Cerebellar nuclear complex (tissue), 1 donor: ENCODE data around the gene OS9.

Source experiments
- DNase-seq, 2 experiments: peaks; one replicate each; lab custom pipeline; 2025; lab: John Stamatoyannopoulos, UW

OS9 gene

DNA sequence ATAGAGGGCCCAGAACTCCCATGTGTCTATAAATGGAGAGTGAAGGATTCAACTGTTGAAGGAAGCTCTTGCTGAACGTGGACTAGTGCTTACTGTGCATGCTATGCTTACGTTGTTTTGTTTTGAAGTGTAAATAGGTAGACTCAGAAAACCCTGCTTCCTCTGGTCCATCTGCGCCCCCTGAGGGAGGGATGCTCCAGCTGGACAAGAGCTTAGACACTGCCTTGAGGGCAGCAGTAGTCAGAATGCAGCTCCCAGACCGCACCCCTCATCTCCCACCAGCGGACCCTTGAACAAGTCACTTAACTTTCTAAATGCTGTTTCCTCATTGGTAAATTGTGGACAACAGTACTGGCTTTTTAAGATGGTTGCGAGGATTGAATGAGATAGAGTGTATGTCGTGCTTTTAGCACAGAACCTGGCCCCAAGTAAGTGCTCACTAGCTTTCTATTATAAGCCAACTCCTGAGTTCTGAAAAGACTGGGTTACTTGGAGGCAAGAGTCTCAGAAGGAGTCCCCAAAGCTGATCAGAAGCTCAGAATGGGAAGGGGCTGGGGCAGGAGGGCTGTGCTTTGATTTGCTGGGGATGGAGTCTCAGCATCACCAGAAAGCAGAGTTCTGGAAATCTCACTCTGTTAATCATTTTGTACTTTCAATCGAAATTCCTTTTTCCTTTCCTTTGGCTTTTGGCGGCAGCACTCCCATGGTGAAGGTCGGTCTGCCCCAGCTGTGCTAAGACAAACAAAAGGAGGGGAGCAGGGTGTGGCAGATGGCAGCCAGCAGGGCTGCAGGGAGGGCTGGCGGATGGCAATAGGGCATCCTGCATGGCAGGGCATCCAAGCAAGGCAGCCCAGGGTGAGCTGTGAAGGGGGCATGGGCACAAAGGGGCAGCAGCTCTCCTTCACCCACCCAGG is 29.0 kb downstream of the OS9 start:
- DNase-seq = no peak

DNA sequence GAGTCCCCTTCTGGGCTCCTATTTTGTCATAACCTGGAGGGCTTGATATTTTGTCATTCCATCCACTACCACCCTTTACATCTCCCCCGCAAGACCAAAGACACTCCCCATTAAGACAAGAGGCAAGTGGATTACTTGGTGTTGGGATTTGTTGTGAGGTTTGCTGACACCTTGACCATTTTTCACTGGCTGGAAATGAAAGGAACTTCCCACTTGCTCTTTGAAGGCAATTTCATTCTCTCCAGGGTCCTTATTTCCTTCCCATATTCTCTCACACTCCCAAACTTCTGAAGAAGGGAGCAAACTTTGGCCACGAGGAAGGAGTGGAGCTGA is 29.7 kb downstream of the OS9 start:
- DNase-seq = no peak

DNA sequence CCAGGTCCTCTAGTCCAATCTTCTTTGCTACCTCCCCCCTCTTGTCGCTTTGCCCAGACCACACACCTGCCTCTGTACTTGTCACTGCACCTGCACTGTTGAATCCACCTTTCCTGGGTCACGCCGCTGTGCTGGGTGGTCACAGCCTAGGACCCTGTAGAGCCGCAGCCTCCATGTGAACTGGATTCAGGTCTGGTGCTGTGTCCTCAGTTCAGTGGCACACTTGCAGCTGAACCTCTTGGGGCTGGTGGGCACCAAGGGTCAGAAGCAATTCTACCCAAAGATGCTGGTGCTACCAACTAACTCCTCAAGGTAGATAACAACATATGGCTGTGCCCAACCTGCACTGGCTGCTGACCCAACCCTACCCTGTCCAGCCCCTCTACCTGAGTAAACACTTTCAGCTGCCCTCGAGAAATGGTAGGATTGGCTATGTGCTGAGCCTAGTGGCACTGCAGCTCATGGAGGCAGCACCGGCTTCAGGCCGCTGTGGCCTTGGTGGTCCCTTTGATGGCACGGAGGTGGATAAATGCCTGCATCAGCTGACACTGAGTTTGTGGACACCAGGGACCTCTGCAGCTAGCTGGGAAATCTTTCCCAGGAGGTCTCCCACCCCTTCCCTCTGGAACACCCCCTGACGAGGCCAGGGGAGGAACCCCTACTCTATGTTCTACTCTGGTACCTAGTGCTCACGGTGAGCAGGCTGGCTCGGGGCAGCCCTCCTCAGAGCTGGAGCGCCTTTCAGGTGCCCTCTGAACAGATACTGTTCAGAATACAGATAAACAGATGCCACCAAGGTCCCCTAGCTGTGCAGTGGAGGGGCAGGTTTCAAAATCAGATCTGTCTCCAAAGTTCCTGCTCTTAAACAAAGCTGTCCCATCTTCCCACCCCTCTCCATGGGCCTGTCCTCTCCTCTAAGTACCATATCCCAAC is 30.3 kb downstream of the OS9 start:
- no peak for DNase-seq

DNA sequence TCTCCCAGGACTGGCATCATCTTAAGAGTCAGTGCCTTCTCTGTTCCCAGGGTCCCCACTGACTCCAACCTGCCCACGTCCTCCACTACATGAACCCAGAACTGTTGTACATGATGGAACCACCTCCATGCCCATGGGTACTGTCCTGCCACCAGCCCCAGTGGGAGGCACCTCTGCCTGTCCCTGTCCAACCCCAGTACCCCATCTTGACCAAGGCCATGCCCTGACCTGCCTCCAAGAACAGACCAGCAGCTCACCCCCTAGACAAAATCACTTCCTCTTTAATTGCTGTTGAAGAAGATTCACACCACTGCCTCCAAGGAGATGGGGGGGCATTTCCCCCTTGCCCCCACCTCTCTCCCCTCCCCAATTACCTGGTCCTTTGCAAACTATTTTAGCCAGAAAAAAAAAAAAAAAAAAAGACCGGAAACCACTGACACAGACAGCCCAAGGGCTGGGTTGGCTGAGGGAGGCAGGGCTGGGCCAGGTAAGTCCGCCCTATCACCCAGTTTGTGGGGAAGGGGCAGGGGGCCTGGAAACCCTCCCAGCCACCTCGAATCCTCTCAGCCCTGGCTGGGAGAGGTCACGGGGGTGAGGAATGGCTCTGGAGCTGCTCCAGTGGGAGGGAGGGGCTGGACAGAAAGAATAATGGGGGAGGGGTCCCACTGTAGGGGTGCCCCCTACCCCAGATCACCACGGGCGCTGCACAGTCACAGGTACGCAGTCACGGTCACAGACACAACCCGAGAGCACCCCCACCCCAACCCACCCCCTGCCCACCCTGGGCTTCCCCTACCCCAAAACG is 31.2 kb downstream of the OS9 start:
- no peak for DNase-seq

DNA sequence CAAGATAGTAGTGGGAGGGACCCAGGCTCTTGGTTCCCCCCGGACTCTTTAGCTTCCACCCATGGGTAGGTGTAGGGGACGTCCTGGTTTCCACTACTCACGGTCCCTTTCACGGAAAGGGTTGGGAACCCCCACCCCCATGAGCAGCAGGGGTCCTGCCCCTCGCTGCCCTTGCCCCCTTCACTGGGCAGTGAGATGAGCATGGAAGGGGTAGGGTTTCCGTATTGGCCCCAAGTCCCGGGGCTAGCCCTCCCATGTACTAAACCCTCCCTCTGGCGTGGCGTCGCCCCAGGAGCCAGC is 31.9 kb downstream of the OS9 start:
- no peak for DNase-seq

DNA sequence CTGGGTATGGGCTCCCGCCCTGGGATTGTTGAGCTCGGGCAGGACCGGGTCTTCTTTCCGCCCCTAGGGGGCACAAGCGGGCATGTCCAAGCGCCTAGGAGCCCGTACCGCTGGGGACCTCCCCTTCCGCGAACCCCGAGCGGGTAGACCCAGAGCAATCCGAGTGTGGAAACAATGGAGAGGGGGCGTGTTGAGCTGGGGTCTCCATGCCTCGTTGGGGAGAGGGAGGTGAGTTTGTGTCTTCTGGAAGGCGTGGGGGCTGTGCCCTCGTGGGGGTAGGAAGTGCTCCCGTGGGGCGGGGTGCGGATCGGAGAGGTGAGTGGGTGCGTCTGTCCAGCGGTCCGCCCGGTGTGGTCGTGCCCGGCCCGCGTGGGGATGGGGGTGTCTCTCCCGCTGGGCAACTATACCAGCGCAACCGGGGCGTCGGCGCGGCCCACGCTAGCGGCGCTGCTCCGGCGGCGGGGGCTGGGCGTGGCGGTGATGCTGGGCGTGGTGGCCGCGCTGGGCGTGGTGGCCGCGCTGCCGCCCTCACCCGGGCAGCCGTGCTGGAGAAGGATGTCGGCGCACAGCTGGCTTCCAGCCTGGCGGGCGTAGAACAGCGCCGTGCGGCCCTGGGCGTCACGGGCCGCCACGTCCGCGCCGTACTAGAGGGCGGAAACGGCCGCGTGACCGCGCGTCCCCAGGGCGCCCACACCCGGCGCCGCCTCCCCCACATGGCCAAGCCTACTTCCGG is 32.4 kb downstream of the OS9 start:
- no peak for DNase-seq

DNA sequence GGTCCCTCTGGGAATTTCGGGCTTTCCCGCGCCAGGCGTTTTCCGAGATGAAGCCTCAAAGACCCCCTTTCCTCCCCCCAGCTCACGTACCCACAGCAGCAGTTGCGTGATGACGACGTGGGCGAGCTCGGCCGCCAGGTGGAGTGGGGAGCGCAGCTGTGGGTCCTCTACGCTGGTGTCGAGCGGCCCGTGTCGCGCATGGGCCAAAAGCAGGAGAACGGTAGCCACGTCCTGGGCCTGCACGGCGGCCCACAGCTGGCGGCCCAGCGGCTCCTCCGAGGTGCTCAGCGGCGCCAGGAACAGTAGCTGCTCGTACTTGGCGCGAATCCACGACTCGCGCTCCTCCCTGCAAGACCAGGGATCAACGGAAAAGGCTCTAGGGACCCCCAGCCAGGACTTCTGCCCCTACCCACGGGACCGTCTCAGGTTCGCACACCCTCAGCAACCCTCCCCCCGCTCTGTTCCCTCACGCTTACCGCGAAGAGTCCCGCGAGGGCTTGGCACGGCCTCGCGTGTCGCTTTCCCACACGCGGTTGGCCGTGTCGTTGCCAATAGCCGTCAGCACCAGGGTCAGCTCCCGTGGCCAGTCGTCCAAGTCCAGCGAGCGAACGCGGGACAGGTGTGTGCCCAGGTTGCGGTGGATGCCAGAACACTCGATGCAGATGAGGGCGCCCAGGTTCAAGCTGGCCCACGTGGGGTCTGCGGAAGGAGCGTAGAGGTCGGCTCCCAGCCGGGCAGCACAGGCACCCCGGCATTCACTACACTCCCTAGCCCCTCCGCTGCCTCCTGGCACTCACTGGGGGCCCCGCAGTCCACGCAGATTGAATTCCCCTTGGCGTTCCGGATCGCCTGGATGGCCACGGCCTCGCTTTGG is 33.2 kb downstream of the OS9 start:
- no peak for DNase-seq

DNA sequence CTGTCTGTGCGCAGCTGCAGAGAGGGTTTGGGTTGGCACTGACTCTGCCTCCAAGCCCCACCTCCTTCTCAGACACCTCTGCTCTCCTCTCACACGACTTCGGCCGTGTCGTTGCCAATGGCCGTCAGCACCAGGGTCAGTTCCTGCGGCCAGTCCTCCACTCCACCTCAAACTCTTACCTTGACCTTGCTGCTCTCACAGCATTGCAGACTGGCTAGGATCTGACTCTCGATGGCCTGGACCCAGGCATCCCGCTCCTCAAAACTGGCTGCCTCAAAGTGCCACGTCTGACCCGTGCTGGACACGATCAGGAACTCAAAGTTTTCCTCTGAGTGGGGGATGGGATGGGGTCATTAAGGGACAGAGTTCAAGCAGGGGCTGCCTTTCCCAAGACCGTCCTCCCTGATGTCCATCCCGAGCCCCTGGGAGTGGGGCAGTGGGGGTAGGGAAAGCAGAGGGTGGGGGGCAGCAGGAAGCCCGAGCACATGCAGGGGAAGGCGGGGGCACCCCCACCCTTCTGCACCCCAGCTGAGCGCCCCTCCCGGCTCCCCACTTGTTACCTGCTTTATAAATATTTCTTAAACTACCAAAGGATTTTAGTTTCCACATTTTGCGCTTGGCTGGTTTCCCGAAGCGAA is 33.9 kb downstream of the OS9 start:
- DNase-seq = no peak

DNA sequence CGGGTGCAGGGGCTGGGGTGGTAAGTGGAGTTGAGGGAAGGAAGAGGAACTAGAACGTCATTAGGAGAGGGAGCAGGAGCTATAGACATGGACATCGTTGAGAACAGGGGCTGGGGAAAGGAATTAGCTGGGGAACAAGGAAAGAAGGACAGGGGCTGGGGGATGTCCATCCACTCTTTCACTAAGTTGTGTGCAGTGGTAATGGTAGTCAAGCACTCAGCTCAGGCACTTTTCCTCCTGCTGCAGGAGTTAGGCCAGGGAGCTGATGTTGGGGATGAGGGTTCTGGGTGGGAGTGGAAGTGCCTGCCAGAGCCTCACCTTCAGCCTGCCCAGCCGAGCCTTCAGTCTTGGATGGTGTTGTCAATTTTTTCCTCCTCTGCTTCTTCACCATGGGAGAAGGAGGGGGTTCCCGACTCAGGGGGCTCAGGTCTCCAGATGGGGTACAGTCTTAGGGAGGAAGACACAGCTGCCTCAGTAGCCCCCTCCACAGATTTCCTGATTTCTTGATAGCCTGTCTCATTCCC is 35.5 kb downstream of the OS9 start:
- no peak for DNase-seq

DNA sequence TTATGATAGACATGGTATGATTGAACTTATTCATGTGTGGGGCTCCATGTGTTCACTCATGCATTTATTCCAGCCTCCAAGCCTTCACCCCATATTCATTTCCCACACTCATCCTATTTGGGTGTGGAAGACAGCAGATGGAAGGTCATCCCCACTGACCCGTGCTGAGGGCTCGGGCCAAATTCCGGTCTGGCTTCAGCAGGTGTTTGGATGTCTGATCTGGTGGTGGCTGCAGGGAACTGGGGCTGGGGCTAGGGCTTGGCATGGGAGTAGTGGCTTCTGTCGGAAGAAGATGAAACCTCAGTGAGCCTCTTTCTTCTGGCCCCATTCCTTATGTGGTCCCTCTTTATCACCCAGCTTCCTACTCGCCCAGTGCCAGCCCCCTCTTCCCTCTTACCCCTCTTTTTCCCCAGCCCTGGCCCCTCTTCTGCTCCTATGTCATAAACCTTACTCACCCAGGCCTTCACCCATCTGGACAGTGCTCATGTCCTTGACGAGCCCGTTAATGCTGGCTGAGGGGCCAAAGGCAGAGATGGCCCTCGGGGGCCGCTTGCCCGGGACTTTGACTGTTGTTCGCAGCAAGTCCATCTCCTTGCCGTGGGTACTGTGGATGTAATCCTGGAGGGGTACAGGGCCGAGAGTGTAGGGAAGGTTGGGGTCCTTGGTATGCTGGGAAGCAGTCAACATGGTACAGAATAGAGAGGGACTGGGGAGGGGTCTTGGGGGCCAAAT is 36.6 kb downstream of the OS9 start:
- no peak for DNase-seq

DNA sequence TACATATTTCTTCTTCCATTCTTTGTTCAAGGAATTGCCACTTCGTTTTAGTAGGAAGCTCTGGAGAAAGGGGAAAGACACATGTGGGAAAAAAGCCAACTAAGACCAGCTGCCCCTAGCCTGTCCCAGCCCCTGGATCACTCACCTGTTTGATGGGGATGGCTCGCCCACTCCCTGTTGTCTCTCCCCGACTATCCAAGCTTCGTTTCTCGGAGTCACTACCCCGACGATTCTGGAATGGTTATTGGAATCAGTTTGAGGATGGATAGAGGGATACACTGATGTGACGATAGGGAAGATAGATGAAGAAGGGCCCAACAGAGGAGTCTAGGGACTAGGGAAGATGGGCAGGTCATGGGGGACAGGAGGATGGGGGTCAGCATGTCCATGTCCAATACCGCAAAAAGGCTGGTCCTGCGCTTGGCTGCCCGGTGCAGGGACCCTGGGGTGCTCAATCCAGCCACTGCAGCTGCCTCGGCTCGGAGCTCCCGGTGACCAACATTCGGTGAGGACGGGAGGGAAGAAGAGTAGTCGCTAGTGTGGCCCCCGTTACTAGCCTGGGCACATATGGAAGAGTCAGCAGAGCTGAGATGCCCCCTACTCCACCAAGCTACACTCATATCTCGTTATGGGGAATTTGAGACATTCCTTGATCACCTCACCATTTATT is 37.6 kb downstream of the OS9 start:
- DNase-seq = no peak

DNA sequence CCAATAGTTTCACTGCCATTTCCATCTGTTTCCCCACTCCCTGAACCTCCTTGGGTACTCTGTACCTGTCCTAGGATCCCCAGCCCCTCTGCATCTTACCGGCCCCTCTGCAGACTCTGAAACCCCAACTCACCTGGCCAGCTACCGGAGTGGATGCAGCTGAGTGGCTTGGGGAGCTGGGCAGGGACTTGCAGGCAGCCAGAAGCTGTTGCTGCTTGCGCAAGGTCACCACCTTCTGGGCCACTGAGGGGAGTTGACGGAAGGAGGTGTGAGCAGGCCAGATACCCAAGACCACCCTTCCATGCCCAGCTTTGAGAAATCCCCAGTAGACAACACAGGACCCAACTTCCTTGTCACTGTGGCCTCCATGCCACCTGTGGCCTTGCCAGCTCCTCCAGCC is 38.3 kb downstream of the OS9 start:
- DNase-seq = no peak

DNA sequence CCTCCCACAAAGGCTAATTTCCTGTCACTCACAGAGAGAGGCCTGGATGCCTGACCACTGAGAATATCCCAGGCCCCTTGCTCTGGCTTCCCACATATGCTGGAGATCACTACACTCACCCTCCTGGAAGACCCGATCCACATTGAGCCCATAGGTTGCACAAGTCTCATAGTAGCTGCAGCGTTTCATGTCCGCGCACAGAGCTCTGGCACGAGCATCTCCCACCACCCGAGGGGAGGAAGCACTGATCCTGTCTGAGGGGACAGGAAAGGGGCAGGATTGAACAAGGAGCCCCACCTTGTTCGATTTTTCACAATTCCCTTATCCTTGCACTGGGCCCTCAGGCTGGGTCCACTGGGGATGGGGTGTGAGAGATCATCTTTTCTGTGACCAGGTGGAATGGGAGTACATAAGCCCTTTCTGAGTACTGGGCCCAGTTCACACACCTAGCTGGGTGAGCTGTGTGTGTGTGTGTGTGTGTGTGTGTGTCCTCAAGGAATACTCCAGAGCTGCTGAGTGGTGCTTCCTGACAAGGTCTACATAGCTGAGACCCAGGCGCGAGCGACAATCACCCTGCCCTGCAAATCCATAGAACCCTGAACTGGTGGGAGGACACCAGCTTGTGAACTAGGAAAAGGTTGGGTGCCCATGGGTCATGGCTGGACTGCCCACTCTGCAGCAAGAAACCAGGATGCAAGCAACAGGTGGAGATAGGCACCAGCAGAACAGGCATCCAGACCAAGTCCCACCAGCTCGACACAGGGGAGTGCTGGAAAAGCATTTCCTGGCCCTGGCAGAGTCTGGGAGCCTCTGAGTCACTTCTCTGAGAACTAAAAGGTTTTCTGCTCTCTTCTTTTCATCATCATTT is 39.0 kb downstream of the OS9 start:
- no peak for DNase-seq

DNA sequence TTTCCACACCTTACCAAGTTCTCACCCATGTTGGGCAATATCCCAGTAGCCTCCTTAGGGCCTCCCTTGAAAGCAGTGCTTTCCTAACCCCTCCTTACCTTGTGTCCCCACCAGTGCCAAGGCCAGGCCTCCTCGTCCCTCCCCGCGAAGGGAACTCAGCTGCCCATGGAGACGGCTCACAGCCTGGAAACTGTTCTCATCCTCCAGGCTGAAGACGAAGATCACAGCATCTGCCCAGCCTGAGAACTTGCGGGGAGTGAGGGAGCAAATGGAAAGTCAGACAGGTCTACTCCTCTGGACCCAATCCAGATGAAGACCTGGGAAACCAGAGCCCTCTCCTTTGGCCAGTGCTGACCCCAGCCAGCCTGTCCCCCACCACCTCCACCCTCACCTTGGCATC is 40.0 kb downstream of the OS9 start:
- no peak for DNase-seq

DNA sequence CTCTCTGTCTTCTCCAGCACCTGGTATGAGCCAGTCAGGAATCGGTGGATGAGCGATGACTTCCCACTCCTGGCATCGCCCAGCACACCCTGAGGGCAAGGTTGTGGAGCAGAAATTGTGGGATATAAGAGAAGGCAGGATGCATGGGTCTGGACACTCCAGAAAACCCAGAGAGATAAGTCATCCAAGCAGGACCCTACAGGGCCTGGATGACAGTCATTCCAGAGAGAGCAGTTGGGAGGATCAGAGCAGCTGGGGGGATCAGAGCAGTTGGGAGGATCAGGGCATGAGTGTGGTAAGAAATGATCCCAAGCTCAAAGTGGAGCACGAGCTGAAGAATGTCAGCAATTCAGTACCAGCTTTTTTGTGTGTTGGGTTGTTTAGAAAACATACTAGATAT is 40.7 kb downstream of the OS9 start:
- DNase-seq = no peak

DNA sequence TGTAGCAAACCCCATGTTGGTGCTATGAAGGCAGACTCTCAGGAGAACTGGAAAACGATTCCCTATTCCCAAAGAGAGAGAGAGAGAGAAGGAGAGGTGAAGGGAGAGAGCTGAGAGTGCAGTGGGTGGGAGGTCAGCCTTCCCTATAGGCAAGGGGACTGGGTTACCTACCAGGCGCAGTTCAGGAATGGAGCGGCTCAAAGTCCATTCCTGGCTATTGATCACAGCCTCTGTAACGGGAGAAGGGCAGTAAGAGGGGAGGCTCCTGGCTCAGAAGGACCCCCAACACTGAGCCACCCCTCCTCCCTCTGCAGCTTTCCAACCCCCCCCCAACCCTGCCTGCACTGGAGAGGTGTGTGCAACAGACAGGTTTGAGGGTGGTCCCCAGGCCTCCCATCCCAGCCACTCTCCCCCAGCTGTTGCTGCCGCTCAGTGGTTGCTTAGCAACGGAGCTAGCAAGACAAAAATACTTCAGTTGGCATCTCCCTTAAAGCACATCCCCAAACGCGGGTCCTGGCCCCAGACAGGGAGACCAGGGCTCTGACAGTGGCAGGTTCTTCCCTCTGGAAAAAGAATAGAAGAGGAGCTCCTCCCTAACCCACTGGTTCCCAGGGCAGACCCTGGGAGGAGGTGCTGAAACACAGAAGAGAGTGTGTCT is 41.4 kb downstream of the OS9 start:
- DNase-seq = no peak
